Mucosa of descending colon (tissue), 3 donors: ENCODE results near the gene TNFAIP8. TPM values are rescaled to one million over a fixed set of nuclear protein-coding genes. Genes with fewer than 3 reads are reported as not detected.
A peak's percentile ranks its signal among the peaks of the same experiment; 100 is the strongest.

ENCODE experiments used
- ATAC-seq: fragments of 200-7000 bp; cut with Tn5 transposase; one replicate; pipeline ENCODE4 v1.9.1; 2020; ENCODE audit warnings: mild to moderate bottlenecking, moderate library complexity
- DNase-seq, 3 donors: peaks; one replicate each; pipeline ENCODE4 v3.0.0-alpha.2; 2020
- H3K36me3 ChIP-seq: fragments of 200-600 bp; one replicate; pipeline ENCODE4 v1.8.0; 2021; ENCODE audit warnings: low read depth, mild to moderate bottlenecking
- H3K4me1 ChIP-seq: fragments of 200-600 bp; one replicate; pipeline ENCODE4 v1.8.0; 2021; ENCODE audit warnings: low read depth, mild to moderate bottlenecking
- H3K4me3 ChIP-seq: fragments of 200-600 bp; one replicate; pipeline ENCODE4 v1.8.0; 2021; ENCODE audit warnings: mild to moderate bottlenecking
- H3K9me3 ChIP-seq: fragments of 200-600 bp; one replicate; pipeline ENCODE4 v1.8.0; 2021; ENCODE audit warnings: mild to moderate bottlenecking
- CTCF ChIP-seq: fragments of 200-600 bp; IDR thresholded peaks from one replicate; pipeline ENCODE4 v1.8.0; 2022; ENCODE audit warnings: antibody characterized with exemption, mild to moderate bottlenecking
- intact Hi-C, 2 donors: fragments of 100-400 bp; cut with DNase I in 1 of 2; cut with micrococcal nuclease in 1 of 2; formaldehyde crosslinking; loops; one replicate each; pipeline versions ENCODE4 v1.11.0 to v1.11.1; 2022; cut with DNase I, micrococcal nuclease
- total RNA-seq, 3 donors: library from RNA; stranded (reverse); fragmentation: NEBNext Ultra II Directional in 2 of 3; extraction: Animal tissue kit (Norgen Biotek cat#: 25700) in 2 of 3; gene quantifications; one replicate each; pipeline versions ENCODE4 v1.2.1 to v1.2.4, GENCODE V29; 2021 to 2023
- donor health status: DM: no; HTN: no; CAD: no; lungs with moderate emphysema.
- donor health status: DM: no; HTN: no; CAD: no.
- donor health status: DM: no; HTN: yes; CAD: no.

Gene TNFAIP8
- total RNA-seq, 3 donors from 2014 or later: 8.7 to 15.7 (median 12.3) TPM

- Histone ChIP-seq H3K36me3 (no peaks in the 10 kb centered on the region), H3K9me3 (no peaks in the 10 kb centered on the region), H3K4me3 (no peak overlapping the region), H3K4me1 (peaks cover 13% of the 10 kb centered on the region)
- intact Hi-C loops: no loop called here
- no peak for ATAC-seq
- DNase-seq: no peak
- TF ChIP-seq CTCF: no peak
Observed at GRCh38 chr5:119363936-119364335, 8.1 kb downstream of the TNFAIP8 start.

GRCh38 chr5:119365847-119366539, 10.2 kb downstream of the TNFAIP8 start:
- no peak for TF ChIP-seq CTCF
- no peak for ATAC-seq
- no peaks in the 10 kb centered on the region for H3K36me3 ChIP-seq
- peaks cover 7% of the 10 kb centered on the region for H3K4me1 ChIP-seq
- no peak for DNase-seq
- H3K4me3 ChIP-seq: no peak overlapping the region
- H3K9me3 ChIP-seq: no peaks in the 10 kb centered on the region
- intact Hi-C loops: no loop called here

GRCh38 chr5:119366540-119366881, 10.7 kb downstream of the TNFAIP8 start:
- Histone ChIP-seq H3K4me1 (peaks cover 7% of the 10 kb centered on the region), H3K36me3 (no peaks in the 10 kb centered on the region), H3K4me3 (no peak overlapping the region), H3K9me3 (no peaks in the 10 kb centered on the region)
- intact Hi-C loops: no loop called here
- ATAC-seq (no peak), DNase-seq (no peak)
- TF ChIP-seq CTCF: no peak

- peak; percentile 42 for ATAC-seq
- H3K9me3 ChIP-seq: no peaks in the 10 kb centered on the region
- H3K4me1 ChIP-seq: peaks cover 7% of the 10 kb centered on the region
- intact Hi-C loops: no loop called here
- no peak overlapping the region for H3K4me3 ChIP-seq
- DNase-seq: no peak
- H3K36me3 ChIP-seq: no peaks in the 10 kb centered on the region
- TF ChIP-seq CTCF: no peak
Observed at GRCh38 chr5:119367502-119368237, 11.9 kb downstream of the TNFAIP8 start.

GRCh38 chr5:119368238-119368630, 12.4 kb downstream of the TNFAIP8 start:
- intact Hi-C loops: no loop called here
- no peaks in the 10 kb centered on the region for H3K36me3 ChIP-seq
- peaks cover 7% of the 10 kb centered on the region for H3K4me1 ChIP-seq
- no peaks in the 10 kb centered on the region for H3K9me3 ChIP-seq
- no peak overlapping the region for H3K4me3 ChIP-seq
- ATAC-seq: peak; percentile 59
- no peak for TF ChIP-seq CTCF
- DNase-seq: peak in 1 of 3 donors; percentile 24
